PC-9 (cell line): ENCODE results near the gene PALLD.

Experiments
- CTCF ChIP-seq: fragments of 200-600 bp; sonication (generic); conservative IDR thresholded peaks from 2 replicates; pipeline ENCODE4 v1.6.1; 2017; ENCODE audit warnings: mixed run types, antibody characterized with exemption, mild to moderate bottlenecking, moderate library complexity
- EZH2 ChIP-seq: fragments of 200-600 bp; sonication (generic); IDR thresholded peaks from 2 replicates; pipeline ENCODE4 v1.8.0; 2017; ENCODE audit warnings: antibody characterized with exemption, low read depth

GRCh38 chr4:168451331-168451730 is 45.5 kb upstream of the PALLD start:
- TF ChIP-seq CTCF (no peak), EZH2 (no peak)
